Naive thymus-derived CD4-positive, alpha-beta T cell (primary cell): ENCODE data around the gene DLG2. TPM values are rescaled to one million over a fixed set of nuclear protein-coding genes. Genes with fewer than 3 reads are reported as not detected.

Experiments
- ATAC-seq: fragments of 150-1000 bp; cut with Tn5 transposase; 2 replicates; pipeline ENCODE4 v1.10.0; 2021; ENCODE audit warnings: mild to moderate bottlenecking, moderate library complexity
- CTCF ChIA-PET: fragments of 350-600 bp; sonication (Branson Sonifier 250); formaldehyde crosslinking; loops from one replicate; lab custom pipeline; 2021; ENCODE audit warnings: antibody characterized with exemption; lab: Charles Lee
- POLR2A ChIA-PET: fragments of 350-600 bp; sonication (Branson Sonifier 250); formaldehyde crosslinking; loops from one replicate; lab custom pipeline; 2021; ENCODE audit warnings: antibody characterized with exemption, inconsistent platforms; lab: Charles Lee
- DNase-seq, 9 donors: peaks; one replicate each; pipeline versions ENCODE4 v3.0.0 to v3.0.0-alpha.2; 2020 to 2022; ENCODE audit warnings: mixed read lengths in 1 of 9
- H3K27ac ChIP-seq: one replicate; pipeline ENCODE4 v1.7.0; 2013; ENCODE audit warnings: mild to moderate bottlenecking, low read depth, low read length, moderate library complexity
- H3K27me3 ChIP-seq, 2 donors: one replicate each; pipeline ENCODE4 v1.7.0; 2013; ENCODE audit warnings: low read length in 2 of 2, mild to moderate bottlenecking in 2 of 2, moderate library complexity in 2 of 2; ENCODE audit not compliant: control insufficient read depth in 2 of 2, insufficient read depth in 2 of 2
- H3K36me3 ChIP-seq, 3 experiments: 1 replicate in 2 of 3; 2 replicates in 1 of 3; pipeline ENCODE4 v1.7.0; 2013; ENCODE audit warnings: low read length in 3 of 3, mild to moderate bottlenecking in 3 of 3, moderate library complexity in 1 of 3; ENCODE audit not compliant: insufficient read depth in 3 of 3, control insufficient read depth in 2 of 3
- H3K4me1 ChIP-seq, 2 donors: one replicate each; pipeline ENCODE4 v1.7.0; 2013; ENCODE audit warnings: low read length in 2 of 2, mild to moderate bottlenecking in 2 of 2, moderate library complexity in 1 of 2; ENCODE audit not compliant: control insufficient read depth in 2 of 2, insufficient read depth in 2 of 2
- H3K4me3 ChIP-seq: 2 replicates; pipeline ENCODE4 v1.7.0; 2013; ENCODE audit warnings: mild to moderate bottlenecking, low read length
- H3K9me3 ChIP-seq, 3 experiments: 1 replicate in 2 of 3; 2 replicates in 1 of 3; pipeline ENCODE4 v1.7.0; 2013; ENCODE audit warnings: low read length in 3 of 3; ENCODE audit not compliant: control insufficient read depth in 2 of 3
- H3K27ac Mint-ChIP-seq, 9 donors: one replicate each; pipeline ENCODE4 v1.8.0; 2020 to 2022; ENCODE audit warnings: mixed read lengths in 9 of 9, mild to moderate bottlenecking in 8 of 9, moderate library complexity in 5 of 9, inconsistent platforms in 2 of 9
- H3K27me3 Mint-ChIP-seq, 5 donors: one replicate each; pipeline ENCODE4 v1.8.0; 2021 to 2022; ENCODE audit warnings: mixed read lengths in 5 of 5, mild to moderate bottlenecking in 1 of 5
- H3K36me3 Mint-ChIP-seq, 5 donors: one replicate each; pipeline ENCODE4 v1.8.0; 2020 to 2022; ENCODE audit warnings: mixed read lengths in 5 of 5, mild to moderate bottlenecking in 3 of 5, inconsistent platforms in 1 of 5
- H3K4me1 Mint-ChIP-seq, 7 donors: one replicate each; pipeline ENCODE4 v1.8.0; 2020 to 2022; ENCODE audit warnings: mixed read lengths in 7 of 7, mild to moderate bottlenecking in 3 of 7, inconsistent platforms in 1 of 7
- H3K4me3 Mint-ChIP-seq, 10 donors: one replicate each; pipeline ENCODE4 v1.8.0; 2020 to 2022; ENCODE audit warnings: mild to moderate bottlenecking in 10 of 10, mixed read lengths in 10 of 10, moderate library complexity in 6 of 10, inconsistent platforms in 2 of 10
- H3K9me3 Mint-ChIP-seq, 11 donors: one replicate each; pipeline ENCODE4 v1.8.0; 2020 to 2022; ENCODE audit warnings: mixed read lengths in 11 of 11, mild to moderate bottlenecking in 4 of 11, inconsistent platforms in 1 of 11, moderate library complexity in 1 of 11
- intact Hi-C, 2 donors: fragments of 100-400 bp; cut with micrococcal nuclease; formaldehyde crosslinking; loops; one replicate each; pipeline ENCODE4 v1.15.1; 2023
- polyA plus RNA-seq, 2 donors: library from polyadenylated mRNA; unstranded; fragments of 300-500 nt; fragmentation: Illumina TruSeq; gene quantifications; one replicate each; pipeline ENCODE4 v1.2.3, GENCODE V29; 2021
- total RNA-seq, 6 experiments: library from RNA in 5 of 6; stranded (reverse) in 5 of 6; gene quantifications; 1 replicate in 5 of 6; 2 replicates in 1 of 6; pipeline ENCODE4 v1.2.3 and lab custom pipeline; 2021 to 2026

Gene DLG2
- total and polyA plus RNA-seq, 7 experiments from 2014 or later, result 0.64 to 6.1 (median 3.7) TPM

DNA sequence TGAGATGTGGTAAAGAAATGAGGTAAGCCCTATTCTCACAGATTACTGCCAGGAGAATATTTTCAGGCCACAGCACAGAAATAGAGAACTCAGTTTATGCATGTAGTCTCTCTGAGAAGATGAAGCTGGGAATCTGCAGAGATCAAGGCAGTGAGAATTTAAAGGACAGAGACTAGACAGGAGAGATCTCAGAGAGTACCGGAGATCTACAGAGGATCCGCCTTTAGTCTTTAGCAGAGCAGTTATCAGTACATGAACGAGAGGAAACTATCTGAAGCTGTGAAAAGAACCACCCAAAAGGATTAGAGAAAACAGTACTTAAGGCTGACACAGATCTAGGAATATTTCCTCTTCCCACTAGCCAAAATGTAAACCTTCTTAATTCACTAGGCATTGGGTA is 101.5 kb downstream of the DLG2 start:
- Histone ChIP-seq H3K27me3 (no peaks in the 10 kb centered on the region), H3K9me3 (peaks cover 0 to 12% (median 0%) of the 10 kb centered on the region in 3 experiments), H3K4me3 (no peak overlapping the region), H3K27ac (no peak overlapping the region), H3K4me1 (no peaks in the 10 kb centered on the region), H3K36me3 (no peaks in the 10 kb centered on the region)
- Mint-ChIP-seq H3K9me3 (peaks cover 8 to 34% (median 17%) of the 10 kb centered on the region in 11 donors), H3K36me3 (peaks cover 0 to 23% (median 16%) of the 10 kb centered on the region in 5 donors), H3K4me1 (no peaks in the 10 kb centered on the region), H3K27ac (no peak overlapping the region), H3K4me3 (no peak overlapping the region), H3K27me3 (no peaks in the 10 kb centered on the region)
- CTCF ChIA-PET, result no interaction called here
- POLR2A ChIA-PET, result no interaction called here
- no peak for ATAC-seq
- DNase-seq, result no peak
- intact Hi-C loops, result no loop called here

DNA sequence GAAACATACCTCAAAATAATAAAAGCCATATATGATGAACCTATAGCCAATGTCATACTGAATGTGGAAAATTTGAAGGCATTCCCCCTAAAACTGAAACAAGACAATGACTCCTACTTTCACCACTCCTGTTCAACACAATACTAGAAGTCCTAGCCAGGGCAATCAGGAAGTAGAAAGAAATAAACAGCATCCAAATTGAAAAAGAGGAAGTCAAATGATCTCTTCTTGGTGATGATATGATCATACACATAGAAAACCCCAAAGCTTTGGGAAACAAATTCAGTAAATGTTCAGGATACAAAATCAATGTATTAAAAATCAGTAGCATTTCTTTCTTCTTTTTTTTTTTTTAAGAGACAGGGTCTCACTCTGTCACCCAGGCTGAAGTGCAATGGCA is 109.9 kb downstream of the DLG2 start:
- Mint-ChIP-seq H3K27me3 (no peaks in the 10 kb centered on the region), H3K4me1 (no peaks in the 10 kb centered on the region), H3K9me3 (peaks cover 2 to 46% (median 21%) of the 10 kb centered on the region in 11 donors), H3K36me3 (peaks cover 0 to 44% (median 14%) of the 10 kb centered on the region in 5 donors), H3K4me3 (no peak overlapping the region), H3K27ac (no peak overlapping the region)
- ChIA-PET CTCF (no interaction called here), POLR2A (no interaction called here)
- no peak overlapping the region for H3K4me3 ChIP-seq
- no peak overlapping the region for H3K27ac ChIP-seq
- intact Hi-C loops, result no loop called here
- H3K27me3 ChIP-seq, result no peaks in the 10 kb centered on the region
- no peak for DNase-seq
- H3K9me3 ChIP-seq, result peaks cover 0 to 4% (median 0%) of the 10 kb centered on the region in 3 experiments
- no peaks in the 10 kb centered on the region for H3K4me1 ChIP-seq
- no peak for ATAC-seq
- no peaks in the 10 kb centered on the region for H3K36me3 ChIP-seq

DNA sequence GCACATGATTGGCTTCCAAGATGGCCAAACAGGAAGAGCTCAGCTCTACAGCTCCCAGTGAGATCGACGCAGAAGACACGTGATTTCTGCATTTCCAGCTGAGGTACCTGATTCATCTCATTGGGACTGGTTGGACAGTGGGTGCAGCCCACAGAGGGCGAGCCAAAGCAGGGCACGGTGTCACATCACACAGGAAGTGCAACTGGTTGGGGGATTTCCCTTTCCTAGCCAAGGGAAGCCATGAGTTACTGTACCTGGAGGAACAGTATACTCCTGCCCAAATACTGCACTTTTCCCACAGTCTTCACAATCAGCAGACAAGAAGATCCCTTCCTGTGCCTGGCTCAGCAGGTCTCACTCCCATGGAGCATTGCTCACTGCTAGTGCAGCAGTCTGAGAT is 131.2 kb downstream of the DLG2 start:
- no peaks in the 10 kb centered on the region for H3K9me3 ChIP-seq
- H3K4me3 ChIP-seq, result no peak overlapping the region
- no peaks in the 10 kb centered on the region for H3K36me3 ChIP-seq
- intact Hi-C loops, result no loop called here
- DNase-seq (no peak), ATAC-seq (no peak)
- CTCF ChIA-PET, result no interaction called here
- H3K27me3 ChIP-seq, result no peaks in the 10 kb centered on the region
- Mint-ChIP-seq H3K4me3 (no peak overlapping the region), H3K27ac (no peak overlapping the region), H3K9me3 (peaks cover 9 to 54% (median 22%) of the 10 kb centered on the region in 11 donors), H3K27me3 (peaks cover 0 to 3% (median 0%) of the 10 kb centered on the region in 5 donors), H3K36me3 (peaks cover 0 to 27% (median 4%) of the 10 kb centered on the region in 5 donors), H3K4me1 (no peaks in the 10 kb centered on the region)
- no peaks in the 10 kb centered on the region for H3K4me1 ChIP-seq
- POLR2A ChIA-PET, result no interaction called here
- no peak overlapping the region for H3K27ac ChIP-seq

DNA sequence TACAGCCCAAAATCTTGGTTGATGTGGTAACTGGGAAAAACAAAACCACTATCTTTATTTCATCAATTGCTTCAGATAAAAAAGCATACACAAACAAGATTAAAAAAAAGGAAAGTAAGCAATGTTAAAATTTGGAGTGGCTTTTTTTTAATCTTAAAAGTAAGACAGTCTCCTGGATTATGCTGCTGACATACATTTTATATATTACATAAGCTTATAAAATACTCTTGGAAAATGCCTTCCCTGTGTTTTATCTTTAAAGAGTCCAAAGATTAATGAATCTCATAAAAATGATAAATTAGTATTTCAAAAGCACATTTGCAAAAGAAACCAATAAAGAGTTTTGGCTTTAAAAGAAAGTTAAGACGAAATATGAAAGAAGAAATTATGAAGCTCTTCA is 132.7 kb downstream of the DLG2 start:
- POLR2A ChIA-PET, result no interaction called here

DNA sequence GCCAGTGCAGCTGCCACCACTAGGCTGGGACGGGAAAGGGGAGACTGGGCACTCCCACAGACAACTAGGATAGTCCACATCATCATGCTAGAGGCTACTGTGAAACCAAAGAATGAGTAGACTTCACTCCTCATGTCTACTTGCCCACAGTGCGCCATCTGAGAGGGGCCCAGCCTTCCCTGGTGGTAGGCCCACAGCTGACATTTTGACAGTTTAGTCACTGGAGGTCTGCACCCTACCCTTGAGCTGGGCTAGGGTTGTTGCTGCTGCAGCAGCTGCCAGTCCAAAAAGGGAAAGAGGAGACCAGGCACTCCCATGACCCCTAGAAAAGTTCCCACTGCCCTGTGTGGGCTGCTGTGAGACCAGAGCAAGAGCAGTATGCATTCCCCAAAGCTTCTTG is 141.2 kb downstream of the DLG2 start:
- POLR2A ChIA-PET, result no interaction called here
- Histone ChIP-seq H3K9me3 (peaks cover 0 to 39% (median 0%) of the 10 kb centered on the region in 3 experiments), H3K27ac (no peak overlapping the region), H3K4me3 (no peak overlapping the region), H3K36me3 (no peaks in the 10 kb centered on the region), H3K4me1 (no peaks in the 10 kb centered on the region), H3K27me3 (no peaks in the 10 kb centered on the region)
- DNase-seq (no peak), ATAC-seq (no peak)
- Mint-ChIP-seq H3K27ac (no peak overlapping the region), H3K4me3 (no peak overlapping the region), H3K9me3 (peaks cover 0 to 77% (median 32%) of the 10 kb centered on the region in 11 donors), H3K36me3 (peaks cover 0 to 18% (median 10%) of the 10 kb centered on the region in 5 donors), H3K4me1 (no peaks in the 10 kb centered on the region), H3K27me3 (no peaks in the 10 kb centered on the region)
- CTCF ChIA-PET, result no interaction called here
- intact Hi-C loops, result no loop called here

More for the DNA sequence above, 132.7 kb downstream of the DLG2 start:
- Histone ChIP-seq H3K4me3 (no peak overlapping the region), H3K27ac (no peak overlapping the region), H3K27me3 (no peaks in the 10 kb centered on the region), H3K9me3 (no peaks in the 10 kb centered on the region), H3K36me3 (no peaks in the 10 kb centered on the region), H3K4me1 (no peaks in the 10 kb centered on the region)
- ATAC-seq, result no peak
- Mint-ChIP-seq H3K36me3 (peaks cover 0 to 18% (median 3%) of the 10 kb centered on the region in 5 donors), H3K27me3 (no peaks in the 10 kb centered on the region), H3K4me1 (no peaks in the 10 kb centered on the region), H3K27ac (no peak overlapping the region), H3K4me3 (no peak overlapping the region), H3K9me3 (peaks cover 6 to 54% (median 25%) of the 10 kb centered on the region in 11 donors)
- DNase-seq, result no peak
- CTCF ChIA-PET, result no interaction called here
- intact Hi-C loops, result no loop called here

DNA sequence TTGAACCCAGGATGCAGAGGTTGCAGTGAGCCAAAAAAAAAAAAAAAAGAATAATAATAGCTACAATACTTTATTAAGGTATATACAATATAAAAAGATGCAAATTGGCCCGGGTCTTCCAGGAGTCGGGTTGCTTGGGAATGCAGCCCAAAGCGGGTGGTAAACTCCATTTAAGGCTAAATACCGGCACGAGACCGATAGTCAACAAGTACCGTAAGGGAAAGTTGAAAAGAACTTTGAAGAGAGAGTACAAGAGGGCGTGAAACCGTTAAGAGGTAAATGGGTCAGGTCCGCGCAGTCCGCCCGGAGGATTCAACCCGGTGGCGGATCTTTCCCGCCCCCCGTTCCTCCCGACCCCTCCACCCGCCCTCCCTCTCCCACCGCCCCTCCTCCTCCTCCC is 143.3 kb downstream of the DLG2 start:
- intact Hi-C loops, result no loop called here
- H3K9me3 ChIP-seq, result peaks cover 0 to 39% (median 0%) of the 10 kb centered on the region in 3 experiments
- CTCF ChIA-PET, result no interaction called here

DNA sequence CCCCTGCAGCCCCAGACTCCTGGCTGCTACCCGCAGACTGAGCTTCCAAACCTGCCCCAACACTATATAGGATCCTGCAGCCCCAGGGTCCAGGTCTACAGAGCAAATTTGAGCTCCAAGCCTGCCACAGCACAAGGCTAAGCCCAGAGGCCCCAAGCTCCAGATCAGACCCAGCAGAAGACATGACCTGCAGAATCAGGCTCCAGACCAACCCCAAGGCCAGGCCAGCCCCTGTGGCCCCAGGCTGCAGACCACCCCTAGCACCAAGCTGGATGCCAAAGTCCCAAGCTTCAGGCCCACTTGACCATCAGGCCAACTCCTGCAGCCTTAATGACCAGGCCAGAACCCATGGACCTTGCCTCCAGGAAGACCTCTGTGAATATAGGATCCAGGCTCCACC is 145.3 kb downstream of the DLG2 start:
- H3K4me3 ChIP-seq, result no peak overlapping the region
- CTCF ChIA-PET, result no interaction called here
- Mint-ChIP-seq H3K4me3 (no peak overlapping the region), H3K4me1 (no peaks in the 10 kb centered on the region), H3K36me3 (peaks cover 0 to 17% (median 14%) of the 10 kb centered on the region in 5 donors), H3K27ac (no peak overlapping the region), H3K27me3 (no peaks in the 10 kb centered on the region), H3K9me3 (peaks cover 0 to 58% (median 24%) of the 10 kb centered on the region in 11 donors)
- H3K9me3 ChIP-seq, result peaks cover 0 to 29% (median 0%) of the 10 kb centered on the region in 3 experiments
- no peak for ATAC-seq
- no peaks in the 10 kb centered on the region for H3K27me3 ChIP-seq
- no peaks in the 10 kb centered on the region for H3K36me3 ChIP-seq
- intact Hi-C loops, result no loop called here
- no peak for DNase-seq
- POLR2A ChIA-PET, result no interaction called here
- H3K27ac ChIP-seq, result no peak overlapping the region
- H3K4me1 ChIP-seq, result no peaks in the 10 kb centered on the region

More for the DNA sequence above, 143.3 kb downstream of the DLG2 start:
- POLR2A ChIA-PET, result no interaction called here
- ATAC-seq (no peak), DNase-seq (no peak)
- Histone ChIP-seq H3K4me3 (no peak overlapping the region), H3K27ac (no peak overlapping the region), H3K27me3 (no peaks in the 10 kb centered on the region), H3K4me1 (no peaks in the 10 kb centered on the region), H3K36me3 (no peaks in the 10 kb centered on the region)
- no peaks in the 10 kb centered on the region for H3K4me1 Mint-ChIP-seq
- H3K27ac Mint-ChIP-seq, result no peak overlapping the region
- H3K4me3 Mint-ChIP-seq, result no peak overlapping the region
- no peaks in the 10 kb centered on the region for H3K27me3 Mint-ChIP-seq
- H3K36me3 Mint-ChIP-seq, result peaks cover 0 to 24% (median 18%) of the 10 kb centered on the region in 5 donors
- H3K9me3 Mint-ChIP-seq, result peaks cover 0 to 75% (median 29%) of the 10 kb centered on the region in 11 donors
